H1 (cell line): Measurements from ENCODE around the gene CFAP100. TPM values are rescaled to one million over a fixed set of nuclear protein-coding genes. Genes with fewer than 3 reads are reported as not detected.

Experiments
- CTCF ChIA-PET: fragments of 300-600 bp; sonication (Branson Sonifier 250); formaldehyde crosslinking; loops from one replicate; lab custom pipeline; 2021; ENCODE audit not compliant: partially characterized antibody; lab: Charles Lee
- POLR2A ChIA-PET: fragments of 300-600 bp; sonication (Branson Sonifier 250); formaldehyde crosslinking; loops from one replicate; lab custom pipeline; 2021; ENCODE audit warnings: inconsistent platforms; ENCODE audit not compliant: partially characterized antibody; lab: Charles Lee
- DNase-seq, 2 experiments: peaks; one replicate each; pipeline versions ENCODE4 v3.0.0 to v3.0.0-alpha.2; 2010 to 2022; ENCODE audit warnings: low spot score in 2 of 2, low read depth in 1 of 2, mixed read lengths in 1 of 2
- FAIRE-seq: peaks from 2 replicates; lab custom pipeline; 2011; peaks lifted over from hg19 to GRCh38; lab: Jason Lieb, UNC
- H2AFZ ChIP-seq: 2 replicates; pipeline ENCODE4 v1.8.1; 2012; ENCODE audit warnings: low read length, inconsistent platforms
- H2AK5ac ChIP-seq: 2 replicates; pipeline ENCODE4 v1.6.1; 2013; ENCODE audit warnings: low read depth, low read length
- H2BK120ac ChIP-seq: replicated peaks from 2 replicates; pipeline ENCODE3; 2013; ENCODE audit warnings: low read depth, low read length, inconsistent platforms
- H2BK12ac ChIP-seq: 2 replicates; pipeline ENCODE4 v1.6.1; 2013; ENCODE audit warnings: low read depth, low read length
- H2BK15ac ChIP-seq: 2 replicates; pipeline ENCODE4 v1.6.1; 2013; ENCODE audit warnings: low read length
- H2BK20ac ChIP-seq: 2 replicates; pipeline ENCODE4 v1.6.1; 2013; ENCODE audit warnings: low read length
- H2BK5ac ChIP-seq: 2 replicates; pipeline ENCODE4 v1.6.1; 2013; ENCODE audit warnings: low read depth, low read length
- H3K14ac ChIP-seq: 2 replicates; pipeline ENCODE4 v1.6.1; 2013; ENCODE audit warnings: inconsistent platforms; ENCODE audit not compliant: insufficient read length
- H3K18ac ChIP-seq: 2 replicates; pipeline ENCODE4 v1.6.1; 2013; ENCODE audit warnings: low read length; ENCODE audit errors: extremely low read depth
- H3K23ac ChIP-seq: 2 replicates; pipeline ENCODE4 v1.6.1; 2013; ENCODE audit warnings: inconsistent platforms; ENCODE audit not compliant: insufficient read length
- H3K23me2 ChIP-seq: 2 replicates; pipeline ENCODE4 v1.6.1; 2013; ENCODE audit warnings: low read depth, low read length
- H3K27ac ChIP-seq: 2 replicates; pipeline ENCODE4 v1.6.1; 2011; ENCODE audit warnings: low read depth, low read length, inconsistent platforms
- H3K27me3 ChIP-seq, 4 experiments: replicated peaks in 1 of 4; 1 replicate in 1 of 4; 2 replicates in 3 of 4; pipeline versions ENCODE4 v1.6.1 to v1.8.1; 2011 to 2013; ENCODE audit warnings: low read length in 3 of 4, mild to moderate bottlenecking in 3 of 4, inconsistent platforms in 2 of 4, mixed read lengths in 2 of 4, moderate library complexity in 1 of 4; ENCODE audit not compliant: control insufficient read depth in 3 of 4, insufficient read depth in 3 of 4; ENCODE audit errors: extremely low read depth in 1 of 4
- H3K36me3 ChIP-seq, 4 experiments: 2 replicates each; pipeline versions ENCODE4 v1.6.1 to v1.8.1; 2011 to 2013; ENCODE audit warnings: mild to moderate bottlenecking in 4 of 4, low read length in 3 of 4, moderate library complexity in 2 of 4, control low read depth in 1 of 4, inconsistent platforms in 1 of 4; ENCODE audit not compliant: insufficient read depth in 4 of 4, control insufficient read depth in 2 of 4
- H3K4ac ChIP-seq: replicated peaks from 2 replicates; pipeline ENCODE3; 2013; ENCODE audit warnings: low read length, low read depth, mixed read lengths, inconsistent platforms; ENCODE audit not compliant: insufficient read length
- H3K4me1 ChIP-seq, 4 experiments: replicated peaks in 1 of 4; 1 replicate in 1 of 4; 2 replicates in 3 of 4; pipeline versions ENCODE4 v1.6.1 to v1.8.1; 2011 to 2013; ENCODE audit warnings: low read length in 3 of 4, inconsistent platforms in 2 of 4, mixed read lengths in 1 of 4; ENCODE audit not compliant: insufficient read depth in 4 of 4, control insufficient read depth in 3 of 4
- H3K4me2 ChIP-seq, 2 experiments: 2 replicates each; pipeline versions ENCODE4 v1.6.1 to v1.8.1; 2011 to 2013; ENCODE audit warnings: low read depth in 2 of 2, low read length in 2 of 2, control low read depth in 1 of 2, inconsistent platforms in 1 of 2, mild to moderate bottlenecking in 1 of 2; ENCODE audit not compliant: insufficient read depth in 1 of 2
- H3K4me3 ChIP-seq, 4 experiments: fragments of 200-600, 300-600 bp in 1 of 4; sonication (generic), shearing (Covaris generic), sonication (Bioruptor Twin) in 1 of 4; 2 replicates each; pipeline versions ENCODE4 v1.5.1 to v1.8.1; 2011 to 2016; ENCODE audit warnings: low read length in 4 of 4, low read depth in 3 of 4, control low read depth in 2 of 4, inconsistent platforms in 2 of 4, mild to moderate bottlenecking in 2 of 4, mixed read lengths in 1 of 4, moderate library complexity in 1 of 4; ENCODE audit not compliant: insufficient read depth in 2 of 4; ENCODE audit errors: extremely low read depth in 1 of 4
- H3K56ac ChIP-seq: replicated peaks from 2 replicates; pipeline ENCODE3; 2013; ENCODE audit warnings: low read depth, mild to moderate bottlenecking, mixed read lengths, low read length, inconsistent platforms; ENCODE audit not compliant: insufficient read length
- H3K79me1 ChIP-seq: 2 replicates; pipeline ENCODE4 v1.6.1; 2013; ENCODE audit warnings: low read depth, low read length, control low read depth
- H3K79me2 ChIP-seq, 2 experiments: 2 replicates each; pipeline versions ENCODE4 v1.6.1 to v1.8.1; 2012 to 2013; ENCODE audit warnings: low read length in 2 of 2, mild to moderate bottlenecking in 2 of 2, inconsistent platforms in 1 of 2; ENCODE audit not compliant: insufficient read depth in 2 of 2, control insufficient read depth in 1 of 2
- H3K9ac ChIP-seq, 4 experiments: replicated peaks in 1 of 4; 1 replicate in 1 of 4; 2 replicates in 3 of 4; pipeline versions ENCODE4 v1.6.1 to v1.8.1; 2011 to 2013; ENCODE audit warnings: low read depth in 3 of 4, low read length in 3 of 4, control low read depth in 2 of 4, mild to moderate bottlenecking in 2 of 4, moderate library complexity in 2 of 4, inconsistent platforms in 1 of 4; ENCODE audit errors: extremely low read depth in 1 of 4
- H3K9me3 ChIP-seq, 2 experiments: 2 replicates each; pipeline versions ENCODE4 v1.6.1 to v1.8.1; 2012 to 2013; ENCODE audit warnings: mild to moderate bottlenecking in 2 of 2, moderate library complexity in 2 of 2, control low read depth in 1 of 2, inconsistent platforms in 1 of 2, low read depth in 1 of 2, low read length in 1 of 2, mixed read lengths in 1 of 2; ENCODE audit not compliant: insufficient read depth in 2 of 2
- H4K20me1 ChIP-seq, 2 experiments: replicated peaks in 1 of 2; 2 replicates each; pipeline versions ENCODE3 to v1.8.1; 2011 to 2013; ENCODE audit warnings: inconsistent platforms in 2 of 2, low read length in 2 of 2, mild to moderate bottlenecking in 1 of 2; ENCODE audit not compliant: insufficient read depth in 2 of 2, control insufficient read depth in 1 of 2
- H4K5ac ChIP-seq: 2 replicates; pipeline ENCODE4 v1.6.1; 2013; ENCODE audit warnings: low read length, low read depth, mixed read lengths, inconsistent platforms; ENCODE audit not compliant: insufficient read length
- H4K8ac ChIP-seq: 2 replicates; pipeline ENCODE4 v1.8.0; 2013; ENCODE audit warnings: mild to moderate bottlenecking, moderate library complexity, low read length, inconsistent platforms; ENCODE audit not compliant: insufficient read depth; ENCODE audit errors: extremely low read depth
- H4K91ac ChIP-seq: replicated peaks from 2 replicates; pipeline ENCODE3; 2013; ENCODE audit warnings: low read length, mixed read lengths, inconsistent platforms; ENCODE audit not compliant: insufficient read length
- CBX8 ChIP-seq: fragments of 300-800, 300-1000 bp; sonication (generic); IDR thresholded peaks from 2 replicates; pipeline ENCODE4 v1.7.1; 2016; ENCODE audit warnings: low read depth, low read length, borderline replicate concordance
- CEBPB ChIP-seq: IDR thresholded peaks from 2 replicates; pipeline ENCODE4 v1.6.1; 2012; ENCODE audit warnings: low read depth, low read length
- CTBP2 ChIP-seq: IDR thresholded peaks from 2 replicates; pipeline ENCODE4 v1.7.0; 2011; ENCODE audit warnings: borderline replicate concordance, mild to moderate bottlenecking, moderate library complexity, mixed read lengths, low read length; ENCODE audit not compliant: insufficient read depth, insufficient read length
- GTF2F1 ChIP-seq: IDR thresholded peaks from 2 replicates; pipeline ENCODE4 v1.6.1; 2012; ENCODE audit warnings: low read depth, low read length, improper control_type of control experiment, borderline replicate concordance
- MAX ChIP-seq: IDR thresholded peaks from 2 replicates; pipeline ENCODE4 v1.6.1; 2012; ENCODE audit warnings: inconsistent platforms
- RXRA ChIP-seq: IDR thresholded peaks from 2 replicates; pipeline ENCODE4 v1.6.1; 2011; ENCODE audit warnings: low read depth, mild to moderate bottlenecking, low read length, moderate library complexity; ENCODE audit not compliant: insufficient read depth
- SP1 ChIP-seq: IDR thresholded peaks from 2 replicates; pipeline ENCODE4 v1.6.1; 2011; ENCODE audit warnings: low read depth, low read length
- SP2 ChIP-seq: IDR thresholded peaks from 2 replicates; pipeline ENCODE4 v1.6.1; 2012; ENCODE audit warnings: mild to moderate bottlenecking, low read length, inconsistent platforms
- TAF1 ChIP-seq: IDR thresholded peaks from 2 replicates; pipeline ENCODE4 v1.6.1; 2011; ENCODE audit warnings: mild to moderate bottlenecking, low read depth, low read length
- YY1 ChIP-seq: IDR thresholded peaks from 2 replicates; pipeline ENCODE4 v1.6.1; 2011; ENCODE audit warnings: low read depth, mild to moderate bottlenecking, low read length
- WGBS, 2 experiments: shearing (Covaris generic) in 1 of 2; methylation state at CpG; one replicate each; pipeline versions ENCODE4 v1.1.6 to v1.1.7; 2013 to 2015; ENCODE audit warnings: low lambda C conversion rate in 2 of 2, mixed read lengths in 2 of 2, inconsistent platforms in 1 of 2, low coverage in 1 of 2, missing lambda C conversion rate in 1 of 2; ENCODE audit not compliant: insufficient replicate concordance in 2 of 2, insufficient coverage in 1 of 2, insufficient read length in 1 of 2; ENCODE audit errors: extremely low coverage in 1 of 2, missing lambda C conversion rate in 1 of 2; 5-methylcytosine and 5-hydroxymethylcytosine counted together
- polyA plus RNA-seq, 7 experiments: library from polyadenylated mRNA; depleted of rRNA in 3 of 7; stranded (reverse) in 5 of 7; unstranded in 2 of 7; fragments of >200 nt in 5 of 7; fragments of 200-250 nt in 2 of 7; gene quantifications; 1 replicate in 5 of 7; 2 replicates in 1 of 7; 4 replicates in 1 of 7; pipeline versions ENCODE4 v1.2.1 to v1.2.3, GENCODE V29; 2011 to 2013; ENCODE audit warnings: missing spikeins in 2 of 7, mixed read lengths in 2 of 7
- total RNA-seq: library from RNA; stranded (reverse); fragmentation: NEBNext Ultra II Directional; extraction: Animal tissue kit (Norgen Biotek cat#: 25700); gene quantifications from 2 replicates; pipeline ENCODE4 v1.2.1, GENCODE V29; 2021
- TF ChIP-seq, protein P1 (sequence below): IDR thresholded peaks from 2 replicates; pipeline ENCODE4 v1.6.1; 2012; ENCODE audit warnings: inconsistent platforms

The CFAP100 gene
- total and polyA plus RNA-seq, 2 of the 8 experiments (the other 6 are each of a cell fraction or from before 2014, with no cell fraction given): 0.17 TPM; not detected in 1

GRCh38 chr3:126345641-126346460 is 48.9 kb upstream of the CFAP100 start:
- POLR2A ChIA-PET: interaction anchor here (1.4 kb wide), 1 partner anchor 12 kb away, joined by 3 read pairs; no protein-coding TSS in a partner anchor
- Histone ChIP-seq H3K9ac (peak overlapping the region in 1 of 4 experiments; percentile 35; a peak in 1 of 7 replicates), H3K4ac (no peak overlapping the region), H4K8ac (no peak overlapping the region), H3K23me2 (no peaks in the 10 kb centered on the region), H3K79me2 (no peaks in the 10 kb centered on the region; a peak in 1 of 4 replicates), H2BK5ac (no peak overlapping the region; the same call in 1 of the 2 replicates), H3K4me3 (no peak overlapping the region), H3K56ac (no peak overlapping the region), H2BK20ac (no peak overlapping the region), H3K23ac (no peak overlapping the region), H3K18ac (no peak overlapping the region), H3K9me3 (no peaks in the 10 kb centered on the region), H2BK12ac (no peak overlapping the region), H3K79me1 (peaks cover 2% of the 10 kb centered on the region; the same call in 1 of the 2 replicates), H4K91ac (no peak overlapping the region), H3K36me3 (peaks cover 0 to 4% (median 2%) of the 10 kb centered on the region in 4 experiments; a peak in 2 of 8 replicates), H2BK120ac (no peak overlapping the region), H3K14ac (no peak overlapping the region), H2BK15ac (no peak overlapping the region), H3K4me2 (no peak overlapping the region), H3K4me1 (peaks cover 0 to 6% (median 3%) of the 10 kb centered on the region in 4 experiments; a peak in 5 of 7 replicates), H3K27me3 (no peaks in the 10 kb centered on the region), H2AFZ (no peak overlapping the region), H3K27ac (no peak overlapping the region), H4K20me1 (peaks cover 0 to 21% of the 10 kb centered on the region in 2 experiments), H2AK5ac (no peak overlapping the region), H4K5ac (no peak overlapping the region)
- CTCF ChIA-PET: interaction anchor here (0.7 to 2.0 kb wide), 6 partner anchors 7 to 213 kb away, joined by 3 to 6 read pairs (median 4); no protein-coding TSS in a partner anchor
- WGBS, 2 experiments: 89% methylated on average over 5 of the region's 5 CpGs; no CpG with 5 or more reads in 1 of the 2 experiments
- no peak for FAIRE-seq
- DNase-seq: peak in 1 of 2 experiments; percentile 39
- TF ChIP-seq RXRA: no peak
- no peak for TF ChIP-seq TAF1
- TF ChIP-seq MAX: no peak
- TF ChIP-seq SP2: no peak
- TF ChIP-seq, protein P1, sequence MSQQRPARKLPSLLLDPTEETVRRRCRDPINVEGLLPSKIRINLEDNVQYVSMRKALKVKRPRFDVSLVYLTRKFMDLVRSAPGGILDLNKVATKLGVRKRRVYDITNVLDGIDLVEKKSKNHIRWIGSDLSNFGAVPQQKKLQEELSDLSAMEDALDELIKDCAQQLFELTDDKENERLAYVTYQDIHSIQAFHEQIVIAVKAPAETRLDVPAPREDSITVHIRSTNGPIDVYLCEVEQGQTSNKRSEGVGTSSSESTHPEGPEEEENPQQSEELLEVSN: no peak
- no peak for TF ChIP-seq CBX8
- no peak for TF ChIP-seq YY1
- no peak for TF ChIP-seq SP1
- TF ChIP-seq GTF2F1: no peak
- TF ChIP-seq CTBP2: no peak
- no peak for TF ChIP-seq CEBPB
